Liver (tissue), 9 donors: ENCODE results near the gene ITGBL1. TPM values are rescaled to one million over a fixed set of nuclear protein-coding genes. Genes with fewer than 3 reads are reported as not detected.

Experiments used
- DNase-seq: peaks from one replicate; pipeline ENCODE4 v3.0.0-alpha.2; 2017; ENCODE audit warnings: low spot score
- H3K27ac ChIP-seq, 2 donors: one replicate each; pipeline ENCODE4 v1.7.0; 2013; ENCODE audit warnings: inconsistent platforms in 2 of 2, low read length in 2 of 2, control low read depth in 1 of 2, low read depth in 1 of 2, mild to moderate bottlenecking in 1 of 2
- H3K27me3 ChIP-seq, 4 donors: one replicate each; pipeline versions ENCODE4 v1.6.1 to v1.7.0; 2013; ENCODE audit warnings: low read length in 3 of 4, inconsistent platforms in 1 of 4, mild to moderate bottlenecking in 1 of 4, moderate library complexity in 1 of 4; ENCODE audit not compliant: control insufficient read depth in 4 of 4, insufficient read depth in 4 of 4
- H3K36me3 ChIP-seq, 4 donors: one replicate each; pipeline versions ENCODE4 v1.6.1 to v1.7.0; 2013; ENCODE audit warnings: low read length in 3 of 4, mild to moderate bottlenecking in 3 of 4, low read depth in 1 of 4, moderate library complexity in 1 of 4; ENCODE audit not compliant: control insufficient read depth in 4 of 4, insufficient read depth in 3 of 4
- H3K4me1 ChIP-seq, 4 donors: one replicate each; pipeline versions ENCODE4 v1.6.1 to v1.7.0; 2013; ENCODE audit warnings: low read length in 3 of 4, mild to moderate bottlenecking in 3 of 4, moderate library complexity in 1 of 4; ENCODE audit not compliant: control insufficient read depth in 4 of 4, insufficient read depth in 4 of 4
- H3K4me3 ChIP-seq, 3 donors: one replicate each; pipeline versions ENCODE4 v1.6.1 to v1.7.0; 2013; ENCODE audit warnings: low read length in 3 of 3, control low read depth in 1 of 3, low read depth in 1 of 3, mild to moderate bottlenecking in 1 of 3
- H3K9ac ChIP-seq, 2 donors: one replicate each; pipeline ENCODE4 v1.7.0; 2013; ENCODE audit warnings: low read length in 2 of 2, mild to moderate bottlenecking in 2 of 2, moderate library complexity in 2 of 2, control low read depth in 1 of 2, low read depth in 1 of 2
- H3K9me3 ChIP-seq, 4 donors: one replicate each; pipeline versions ENCODE4 v1.6.1 to v1.7.0; 2013; ENCODE audit warnings: low read length in 3 of 4; ENCODE audit not compliant: control insufficient read depth in 4 of 4
- EGR1 ChIP-seq, 2 donors: IDR thresholded peaks; 2 replicates each; pipeline ENCODE4 v1.6.1; 2016 to 2018; ENCODE audit warnings: antibody characterized with exemption in 2 of 2, low read depth in 2 of 2
- FOXA1 ChIP-seq: IDR thresholded peaks from 2 replicates; pipeline ENCODE4 v1.6.1; 2016; ENCODE audit warnings: antibody characterized with exemption
- GABPA ChIP-seq, 2 donors: IDR thresholded peaks in 1 of 2; conservative IDR thresholded peaks in 1 of 2; 2 replicates each; pipeline ENCODE4 v1.6.1; 2016; ENCODE audit warnings: antibody characterized with exemption in 2 of 2, mild to moderate bottlenecking in 1 of 2, moderate library complexity in 1 of 2
- HNF4A ChIP-seq, 2 donors: conservative IDR thresholded peaks; 2 replicates each; pipeline ENCODE4 v1.6.1; 2016; ENCODE audit warnings: antibody characterized with exemption in 2 of 2, mild to moderate bottlenecking in 2 of 2
- HNF4G ChIP-seq: IDR thresholded peaks from 2 replicates; pipeline ENCODE4 v1.6.1; 2016; ENCODE audit warnings: antibody characterized with exemption
- JUND ChIP-seq, 2 donors: IDR thresholded peaks; 2 replicates each; pipeline ENCODE4 v1.6.1; 2016; ENCODE audit warnings: antibody characterized with exemption in 2 of 2
- NR2F2 ChIP-seq: IDR thresholded peaks from 2 replicates; pipeline ENCODE4 v1.6.1; 2016; ENCODE audit warnings: antibody characterized with exemption
- RXRA ChIP-seq, 2 donors: IDR thresholded peaks; 2 replicates each; pipeline ENCODE4 v1.6.1; 2017 to 2018; ENCODE audit warnings: antibody characterized with exemption in 2 of 2, mild to moderate bottlenecking in 1 of 2
- SP1 ChIP-seq: IDR thresholded peaks from 2 replicates; pipeline ENCODE4 v1.6.1; 2018; ENCODE audit warnings: antibody characterized with exemption, mild to moderate bottlenecking
- TAF1 ChIP-seq: conservative IDR thresholded peaks from 2 replicates; pipeline ENCODE4 v1.6.1; 2016; ENCODE audit warnings: antibody characterized with exemption, mild to moderate bottlenecking
- YY1 ChIP-seq: IDR thresholded peaks from 2 replicates; pipeline ENCODE4 v1.6.1; 2016; ENCODE audit warnings: antibody characterized with exemption, mild to moderate bottlenecking
- WGBS: extraction: QIAGEN DNeasy Blood & Tissue Kit; methylation state at CpG from one replicate; pipeline ENCODE4 v1.1.7; 2013; 5-methylcytosine and 5-hydroxymethylcytosine counted together
- polyA plus RNA-seq, 2 donors: library from polyadenylated mRNA; stranded (reverse) in 1 of 2; unstranded in 1 of 2; fragments of 200-250 nt in 1 of 2; fragments of >200 nt in 1 of 2; fragmentation: Nextera tagmentation in 1 of 2; extraction: Ambion mirVana in 1 of 2; gene quantifications; one replicate each; pipeline versions ENCODE4 v1.2.1 to v1.2.3, GENCODE V29; 2013 to 2015
- total RNA-seq, 2 donors: library from RNA; depleted of rRNA; stranded (reverse); fragments of >200 nt; gene quantifications; one replicate each; pipeline ENCODE4 v1.2.3, GENCODE V29; 2014
- TF ChIP-seq, protein P1 (sequence below): fragments of 150-350 bp; IDR thresholded peaks from 2 replicates; pipeline ENCODE4 v1.5.1; 2017; ENCODE audit warnings: improper control_type of control experiment, low read depth, low read length; ENCODE audit not compliant: missing input control
- TF ChIP-seq, protein P2 (sequence below): IDR thresholded peaks from 2 replicates; pipeline ENCODE4 v1.6.1; 2016; ENCODE audit warnings: antibody characterized with exemption
- TF ChIP-seq, protein P3 (sequence below): IDR thresholded peaks from 2 replicates; pipeline ENCODE4 v1.6.1; 2016; ENCODE audit warnings: antibody characterized with exemption
- TF ChIP-seq, protein P4 (sequence below): IDR thresholded peaks from 2 replicates; pipeline ENCODE4 v1.6.1; 2016; ENCODE audit warnings: antibody characterized with exemption
- donor health status: healthy.
- donor health status: healthy.
- donor health status: healthy.
- donor health status: healthy.
- donor health status: healthy.

Gene ITGBL1
- total and polyA plus RNA-seq, 4 donors = 0.28 to 2.2 (median 1.2) TPM

DNA sequence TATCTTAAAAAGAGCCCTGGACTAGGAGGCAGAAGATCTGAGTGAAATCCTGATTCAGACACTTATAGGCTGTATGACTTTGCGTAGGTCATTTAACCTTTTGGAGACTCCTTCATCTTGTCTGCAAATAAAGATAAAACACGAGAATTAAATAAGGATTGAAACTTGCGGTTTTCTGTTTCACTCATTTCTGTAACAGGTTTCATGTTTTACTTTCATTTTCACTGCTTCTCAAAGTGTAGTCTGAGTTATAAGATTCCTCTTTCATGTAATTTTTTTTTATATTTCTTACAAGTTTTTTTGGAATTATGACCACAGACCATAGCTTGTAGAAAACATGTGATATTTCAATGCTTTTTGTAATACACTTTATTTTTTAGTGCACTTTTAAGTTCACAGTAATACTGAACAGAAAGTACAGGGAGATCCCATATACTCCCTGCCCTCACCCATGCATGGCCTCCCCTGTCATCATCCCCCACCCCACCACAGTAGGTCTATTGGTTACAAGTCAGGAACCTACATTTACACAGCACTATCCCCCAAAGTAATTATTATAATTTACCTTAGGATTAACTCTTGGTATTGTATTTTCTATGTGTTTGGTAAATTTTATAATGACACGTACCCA, 174.6 kb downstream of the ITGBL1 start:
- Histone ChIP-seq H3K9ac (peak overlapping the region; percentile 80 to 93), H3K9me3 (no peaks in the 10 kb centered on the region), H3K27ac (peak overlapping the region; percentile 59 to 70), H3K27me3 (no peaks in the 10 kb centered on the region), H3K4me1 (peaks cover 0 to 29% (median 5%) of the 10 kb centered on the region in 4 donors), H3K36me3 (no peaks in the 10 kb centered on the region), H3K4me3 (peak overlapping the region; percentile 47 to 62 (median 58))
- TF ChIP-seq YY1 = peak; percentile 43
- no peak for TF ChIP-seq JUND (IDR thresholded peaks at IDR 0.05)
- no peak for DNase-seq
- WGBS = 26% methylated on average over 4 of the region's 4 CpGs

DNA sequence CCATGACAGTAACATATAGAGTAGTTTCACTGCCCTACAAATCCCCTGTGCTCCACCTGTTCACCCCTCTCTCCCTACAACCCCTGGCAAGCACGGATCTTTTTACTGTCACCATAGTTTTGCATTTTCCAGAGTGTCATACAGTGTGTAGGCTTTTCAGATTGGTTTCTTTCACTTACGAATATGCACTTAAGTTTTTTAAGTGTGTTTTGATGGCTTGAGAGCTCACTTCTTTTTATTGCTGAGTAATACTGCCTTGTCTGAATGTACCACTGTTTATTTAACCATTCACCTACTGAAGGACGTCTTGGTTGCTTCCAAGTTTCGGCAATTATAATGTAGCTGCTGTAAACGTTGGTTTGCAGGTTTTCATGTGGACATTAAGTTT, 175.1 kb downstream of the ITGBL1 start:
- Histone ChIP-seq H3K27me3 (no peaks in the 10 kb centered on the region), H3K4me1 (peaks cover 0 to 29% (median 5%) of the 10 kb centered on the region in 4 donors), H3K36me3 (no peaks in the 10 kb centered on the region), H3K9me3 (no peaks in the 10 kb centered on the region), H3K9ac (peak overlapping the region; percentile 80 to 93), H3K4me3 (peak overlapping the region; percentile 47 to 62 (median 58)), H3K27ac (peak overlapping the region; percentile 59 to 70)
- peak in 1 of 2 donors; percentile 6 for TF ChIP-seq RXRA (IDR thresholded peaks at IDR 0.05)
- TF ChIP-seq, protein P1, sequence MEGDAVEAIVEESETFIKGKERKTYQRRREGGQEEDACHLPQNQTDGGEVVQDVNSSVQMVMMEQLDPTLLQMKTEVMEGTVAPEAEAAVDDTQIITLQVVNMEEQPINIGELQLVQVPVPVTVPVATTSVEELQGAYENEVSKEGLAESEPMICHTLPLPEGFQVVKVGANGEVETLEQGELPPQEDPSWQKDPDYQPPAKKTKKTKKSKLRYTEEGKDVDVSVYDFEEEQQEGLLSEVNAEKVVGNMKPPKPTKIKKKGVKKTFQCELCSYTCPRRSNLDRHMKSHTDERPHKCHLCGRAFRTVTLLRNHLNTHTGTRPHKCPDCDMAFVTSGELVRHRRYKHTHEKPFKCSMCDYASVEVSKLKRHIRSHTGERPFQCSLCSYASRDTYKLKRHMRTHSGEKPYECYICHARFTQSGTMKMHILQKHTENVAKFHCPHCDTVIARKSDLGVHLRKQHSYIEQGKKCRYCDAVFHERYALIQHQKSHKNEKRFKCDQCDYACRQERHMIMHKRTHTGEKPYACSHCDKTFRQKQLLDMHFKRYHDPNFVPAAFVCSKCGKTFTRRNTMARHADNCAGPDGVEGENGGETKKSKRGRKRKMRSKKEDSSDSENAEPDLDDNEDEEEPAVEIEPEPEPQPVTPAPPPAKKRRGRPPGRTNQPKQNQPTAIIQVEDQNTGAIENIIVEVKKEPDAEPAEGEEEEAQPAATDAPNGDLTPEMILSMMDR = no peak
- WGBS = 49% methylated on average over 5 of the region's 5 CpGs
- DNase-seq = no peak

DNA sequence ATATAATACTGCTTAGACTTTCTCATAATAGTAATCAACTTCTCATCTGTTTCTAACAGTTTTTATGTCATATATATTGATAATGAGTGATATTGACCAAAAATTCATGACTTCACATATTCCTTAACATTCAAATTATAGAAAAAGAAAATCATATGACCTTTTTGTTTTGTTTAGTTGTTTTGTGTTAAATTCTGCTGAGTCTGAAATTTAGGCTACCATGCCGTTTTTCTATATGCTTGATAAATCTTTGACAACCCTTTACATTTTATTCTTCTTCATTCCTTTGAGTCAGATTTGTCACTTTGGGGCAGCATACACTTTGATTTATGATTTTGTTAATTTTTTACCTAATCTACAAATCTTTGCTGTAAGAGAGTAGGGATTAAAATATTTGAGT, 176.4 kb downstream of the ITGBL1 start:
- TF ChIP-seq, protein P2, sequence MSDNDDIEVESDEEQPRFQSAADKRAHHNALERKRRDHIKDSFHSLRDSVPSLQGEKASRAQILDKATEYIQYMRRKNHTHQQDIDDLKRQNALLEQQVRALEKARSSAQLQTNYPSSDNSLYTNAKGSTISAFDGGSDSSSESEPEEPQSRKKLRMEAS = no peak
- TF ChIP-seq, protein P3, sequence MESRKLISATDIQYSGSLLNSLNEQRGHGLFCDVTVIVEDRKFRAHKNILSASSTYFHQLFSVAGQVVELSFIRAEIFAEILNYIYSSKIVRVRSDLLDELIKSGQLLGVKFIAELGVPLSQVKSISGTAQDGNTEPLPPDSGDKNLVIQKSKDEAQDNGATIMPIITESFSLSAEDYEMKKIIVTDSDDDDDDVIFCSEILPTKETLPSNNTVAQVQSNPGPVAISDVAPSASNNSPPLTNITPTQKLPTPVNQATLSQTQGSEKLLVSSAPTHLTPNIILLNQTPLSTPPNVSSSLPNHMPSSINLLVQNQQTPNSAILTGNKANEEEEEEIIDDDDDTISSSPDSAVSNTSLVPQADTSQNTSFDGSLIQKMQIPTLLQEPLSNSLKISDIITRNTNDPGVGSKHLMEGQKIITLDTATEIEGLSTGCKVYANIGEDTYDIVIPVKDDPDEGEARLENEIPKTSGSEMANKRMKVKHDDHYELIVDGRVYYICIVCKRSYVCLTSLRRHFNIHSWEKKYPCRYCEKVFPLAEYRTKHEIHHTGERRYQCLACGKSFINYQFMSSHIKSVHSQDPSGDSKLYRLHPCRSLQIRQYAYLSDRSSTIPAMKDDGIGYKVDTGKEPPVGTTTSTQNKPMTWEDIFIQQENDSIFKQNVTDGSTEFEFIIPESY = no peak
- TF ChIP-seq JUND (IDR thresholded peaks at IDR 0.05) (no peak), NR2F2 (no peak), HNF4A (conservative IDR thresholded peaks at IDR 0.05) (no peak), EGR1 (IDR thresholded peaks at IDR 0.05; ENCODE audit: low read depth in 2 of 2) (no peak), GABPA (IDR thresholded peaks at IDR 0.05 in 1 of 2, conservative IDR thresholded peaks at IDR 0.05 in 1 of 2) (no peak), SP1 (no peak), HNF4G (no peak), TAF1 (no peak), RXRA (IDR thresholded peaks at IDR 0.05) (no peak), FOXA1 (no peak)
- TF ChIP-seq, protein P4, sequence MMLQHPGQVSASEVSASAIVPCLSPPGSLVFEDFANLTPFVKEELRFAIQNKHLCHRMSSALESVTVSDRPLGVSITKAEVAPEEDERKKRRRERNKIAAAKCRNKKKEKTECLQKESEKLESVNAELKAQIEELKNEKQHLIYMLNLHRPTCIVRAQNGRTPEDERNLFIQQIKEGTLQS = no peak

More for the DNA sequence above, 176.4 kb downstream of the ITGBL1 start:
- Histone ChIP-seq H3K9ac (no peak overlapping the region), H3K4me3 (no peak overlapping the region), H3K27me3 (no peaks in the 10 kb centered on the region), H3K36me3 (no peaks in the 10 kb centered on the region), H3K9me3 (no peaks in the 10 kb centered on the region), H3K4me1 (peaks cover 0 to 23% (median 1%) of the 10 kb centered on the region in 4 donors), H3K27ac (no peak overlapping the region)
- no peak for DNase-seq
- 93% methylated on average over 1 of the region's 1 CpG for WGBS
